HG03103 (cell line): ENCODE results near the gene RBM33.

ENCODE experiments used
- ATAC-seq: cut with Tn5 transposase; IDR thresholded peaks from one replicate; pipeline ENCODE4 v1.9.1; 2021; ENCODE audit warnings: low read depth; ENCODE audit not compliant: unreplicated experiment

Gene RBM33

GRCh38 chr7:155743177-155743576 lies 98.7 kb downstream of the RBM33 start:
- ATAC-seq, result no peak

GRCh38 chr7:155744971-155745683 lies 100.7 kb downstream of the RBM33 start:
- no peak for ATAC-seq

GRCh38 chr7:155745737-155746136 lies 101.3 kb downstream of the RBM33 start:
- no peak for ATAC-seq

GRCh38 chr7:155746188-155746587 lies 101.7 kb downstream of the RBM33 start:
- ATAC-seq, result no peak

GRCh38 chr7:155747209-155747608 lies 102.7 kb downstream of the RBM33 start:
- ATAC-seq, result no peak

GRCh38 chr7:155749578-155749977 lies 105.1 kb downstream of the RBM33 start:
- ATAC-seq, result no peak

GRCh38 chr7:155750255-155751125 lies 106.0 kb downstream of the RBM33 start:
- no peak for ATAC-seq

- no peak for ATAC-seq
Measured at GRCh38 chr7:155751409-155751808, 106.9 kb downstream of the RBM33 start.

GRCh38 chr7:155752756-155753445 lies 108.4 kb downstream of the RBM33 start:
- no peak for ATAC-seq

GRCh38 chr7:155753446-155753965 lies 109.0 kb downstream of the RBM33 start:
- ATAC-seq, result no peak

GRCh38 chr7:155754165-155754564 lies 109.7 kb downstream of the RBM33 start:
- ATAC-seq, result no peak

- no peak for ATAC-seq
Measured at GRCh38 chr7:155755026-155755425, 110.6 kb downstream of the RBM33 start.

- ATAC-seq, result no peak
Measured at GRCh38 chr7:155756322-155756721, 111.9 kb downstream of the RBM33 start.

GRCh38 chr7:155758348-155758747 lies 113.9 kb downstream of the RBM33 start:
- no peak for ATAC-seq

- ATAC-seq, result no peak
Measured at GRCh38 chr7:155759740-155760430, 115.4 kb downstream of the RBM33 start.

GRCh38 chr7:155761162-155761561 lies 116.7 kb downstream of the RBM33 start:
- ATAC-seq, result no peak

GRCh38 chr7:155762036-155762435 lies 117.6 kb downstream of the RBM33 start:
- no peak for ATAC-seq

GRCh38 chr7:155762655-155763054 lies 118.2 kb downstream of the RBM33 start:
- no peak for ATAC-seq

GRCh38 chr7:155763122-155763521 lies 118.7 kb downstream of the RBM33 start:
- ATAC-seq, result no peak

- ATAC-seq, result peak; percentile 48
Measured at GRCh38 chr7:155763691-155764437, 119.4 kb downstream of the RBM33 start.
